Activated T-cell treated with anti-CD3 and anti-CD28 coated beads, Interleukin-2, amount 50 U/mL, for 1 hour (primary cell): ENCODE measurements around the gene OR5L2.
"Not testable (repeated sequence)": the region's sequence is repeated elsewhere in the genome, so short reads cannot be mapped to it uniquely, and the experiment has no call there.

Experiments used
- DNase-seq: peaks from one replicate; pipeline ENCODE4 v3.0.0-alpha.2; 2020

The OR5L2 gene

GRCh38 chr11:55826919-55827318 is at the start of gene OR5L2:
TSS of gene OR5L2 (plus strand) at chr11:55827219. CDS start at chr11:55827219, 0 bp downstream.
- no peak for DNase-seq

DNA sequence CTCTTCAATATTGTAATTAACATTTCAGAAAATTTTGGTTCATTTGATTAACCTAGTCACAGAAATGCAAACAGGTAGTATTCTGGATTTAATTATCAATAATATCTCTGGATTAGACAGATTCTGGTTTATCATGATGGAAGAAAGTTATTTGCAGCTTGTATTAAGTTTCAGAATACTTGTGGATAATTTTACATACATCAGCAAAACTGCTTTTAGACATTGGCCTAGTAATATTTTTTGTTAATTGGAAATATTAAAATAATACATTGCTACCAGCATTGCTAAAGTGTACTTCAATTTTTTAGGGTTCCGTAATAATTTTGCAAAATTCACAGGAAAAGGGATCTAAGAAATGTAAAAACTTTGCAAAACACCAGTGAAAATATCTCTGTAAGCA is 35.4 kb upstream of the OR5L2 start:
- no peak for DNase-seq

DNA sequence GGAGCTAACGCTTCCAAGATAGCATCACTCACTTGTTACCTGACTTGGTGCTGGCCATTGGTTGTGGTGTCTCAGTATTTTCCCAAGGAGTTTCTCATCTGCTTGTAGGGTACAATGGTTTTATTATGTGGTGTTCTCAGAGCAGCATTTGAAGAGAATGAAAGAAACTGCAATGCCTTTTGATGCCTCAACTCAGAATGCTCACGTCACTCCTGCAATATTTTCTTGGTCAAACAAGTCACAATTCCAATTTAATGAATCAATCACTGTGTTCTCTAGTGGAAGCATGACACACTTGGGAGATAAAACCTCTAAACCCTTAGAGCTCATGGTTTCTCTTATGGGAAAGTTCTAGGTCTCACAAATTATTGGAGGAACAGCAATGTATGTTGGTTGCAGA is 33.7 kb upstream of the OR5L2 start:
- DNase-seq: no peak

GRCh38 chr11:55795256-55795655 is 31.8 kb upstream of the OR5L2 start, which contains the start of gene OR5D14:
TSS of gene OR5D14 (plus strand) at chr11:55795556. CDS start at chr11:55795556, 0 bp downstream.
- no peak for DNase-seq

- DNase-seq: no peak
These were observed 20.8 kb upstream of the OR5L2 start for GRCh38 chr11:55806248-55806647.

GRCh38 chr11:55811067-55811466 is 16.0 kb upstream of the OR5L2 start, which contains the start of gene OR5L1:
TSS of gene OR5L1 (plus strand) at chr11:55811367. CDS start at chr11:55811467, 100 bp downstream.
- no peak for DNase-seq

DNA sequence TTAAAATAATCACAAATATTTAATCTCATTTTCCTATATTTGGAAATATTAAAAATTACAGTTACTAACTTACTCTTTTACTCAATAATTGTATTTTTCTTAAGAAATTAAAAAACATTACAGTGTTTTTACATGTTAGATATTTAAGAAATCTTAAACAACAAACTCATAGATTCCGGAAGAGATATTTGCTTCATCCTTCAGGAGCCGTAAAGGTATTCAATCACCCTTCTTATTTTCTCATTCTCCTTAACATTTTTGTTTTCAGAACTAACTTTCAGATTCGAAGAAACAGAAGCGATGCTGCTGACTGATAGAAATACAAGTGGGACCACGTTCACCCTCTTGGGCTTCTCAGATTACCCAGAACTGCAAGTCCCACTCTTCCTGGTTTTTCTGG is 7.7 kb upstream of the OR5L2 start, which contains the start of gene OR5D18:
TSS of gene OR5D18 (plus strand) at position 301 of the 400 bp plus-strand sequence. CDS start at position 301, 0 bp downstream.
- no peak for DNase-seq

DNA sequence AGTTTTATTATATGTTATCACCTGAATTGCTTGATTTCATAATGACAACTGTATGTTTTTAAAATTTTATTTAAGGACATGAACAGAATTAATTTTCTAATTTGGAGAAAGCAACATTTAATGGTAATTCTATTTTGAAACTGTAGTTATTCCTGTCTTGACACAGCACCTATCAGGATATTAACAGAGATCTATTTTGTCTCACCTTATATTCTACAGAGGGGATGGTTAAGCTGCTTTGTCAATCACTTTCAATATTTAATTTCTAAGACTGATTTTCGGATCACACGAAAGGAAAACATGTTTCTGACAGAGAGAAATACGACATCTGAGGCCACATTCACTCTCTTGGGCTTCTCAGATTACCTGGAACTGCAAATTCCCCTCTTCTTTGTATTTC is 11.4 kb downstream of the OR5L2 start, which contains the start of gene OR5D16:
TSS of gene OR5D16 (plus strand) at position 301 of the 400 bp plus-strand sequence. CDS start at position 301, 0 bp downstream.
- DNase-seq: no peak

GRCh38 chr11:55847453-55847852 is 20.4 kb downstream of the OR5L2 start:
- DNase-seq: no peak

DNA sequence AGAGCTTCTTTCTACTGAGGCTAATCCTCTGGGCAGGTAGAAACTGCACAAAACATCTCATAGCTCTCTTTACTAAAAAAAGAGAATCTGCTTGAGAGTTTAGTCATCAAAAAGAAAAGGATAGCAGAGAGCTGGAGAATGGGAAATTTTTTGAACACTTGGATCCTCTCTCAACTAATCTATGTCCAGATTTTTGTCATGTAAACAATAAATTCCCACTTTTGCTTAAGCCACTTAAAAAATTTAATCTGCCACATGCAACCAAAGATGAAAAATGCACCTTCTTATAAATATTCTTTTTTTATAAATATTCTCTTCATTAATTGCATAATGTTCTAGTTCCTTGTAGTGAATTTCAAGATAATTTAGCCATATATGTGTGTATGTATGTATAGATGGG is 22.0 kb downstream of the OR5L2 start:
- no peak for DNase-seq

- DNase-seq: no peak
These were observed 25.1 kb downstream of the OR5L2 start for GRCh38 chr11:55852141-55852540.

DNA sequence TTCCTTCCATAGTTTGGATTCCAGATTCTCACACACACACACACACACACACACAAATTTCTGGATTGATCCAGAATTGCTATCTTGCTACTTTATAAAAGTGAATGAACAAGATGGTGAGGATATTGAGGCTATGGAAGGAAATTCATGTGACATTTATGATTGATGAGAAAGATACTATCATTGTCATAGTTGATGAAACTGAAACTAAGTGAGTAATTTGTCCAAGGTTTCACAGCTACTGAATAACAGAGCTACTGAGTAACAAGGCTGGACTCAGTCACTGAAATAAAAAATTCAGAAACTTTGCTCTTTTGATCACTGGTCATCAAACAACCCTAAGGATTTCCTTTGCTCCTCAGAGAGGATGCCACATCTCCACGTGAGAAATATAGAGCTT is 27.7 kb downstream of the OR5L2 start:
- no peak for DNase-seq

- not testable (repeated sequence) for DNase-seq
These were observed 40.3 kb downstream of the OR5L2 start for GRCh38 chr11:55867354-55867753.

- DNase-seq: not testable (repeated sequence)
These were observed 45.7 kb downstream of the OR5L2 start for GRCh38 chr11:55872731-55873130.

DNA sequence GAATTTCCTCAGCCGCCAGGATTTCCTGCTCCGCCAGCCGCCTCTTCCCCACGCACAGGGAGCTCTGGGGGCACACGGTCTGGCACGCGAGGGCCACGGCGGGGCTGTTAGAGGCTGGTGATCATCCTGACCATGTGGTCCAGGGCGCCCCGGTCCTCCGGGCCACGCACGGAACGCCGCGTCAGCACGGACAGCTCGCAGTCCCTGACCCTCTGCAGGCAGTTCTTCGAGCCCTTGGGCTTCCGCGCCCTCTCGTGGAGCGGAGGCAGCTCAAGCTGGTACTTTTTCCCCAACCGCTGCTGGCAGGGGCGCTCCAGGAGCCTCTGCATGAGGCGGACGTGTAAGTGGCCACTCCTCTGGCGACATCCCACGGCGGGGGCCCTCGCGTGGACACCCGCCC is 46.1 kb downstream of the OR5L2 start:
- not testable (repeated sequence) for DNase-seq
